Measurements from ENCODE around the gene CAPN7.

CAPN7 gene

DNA sequence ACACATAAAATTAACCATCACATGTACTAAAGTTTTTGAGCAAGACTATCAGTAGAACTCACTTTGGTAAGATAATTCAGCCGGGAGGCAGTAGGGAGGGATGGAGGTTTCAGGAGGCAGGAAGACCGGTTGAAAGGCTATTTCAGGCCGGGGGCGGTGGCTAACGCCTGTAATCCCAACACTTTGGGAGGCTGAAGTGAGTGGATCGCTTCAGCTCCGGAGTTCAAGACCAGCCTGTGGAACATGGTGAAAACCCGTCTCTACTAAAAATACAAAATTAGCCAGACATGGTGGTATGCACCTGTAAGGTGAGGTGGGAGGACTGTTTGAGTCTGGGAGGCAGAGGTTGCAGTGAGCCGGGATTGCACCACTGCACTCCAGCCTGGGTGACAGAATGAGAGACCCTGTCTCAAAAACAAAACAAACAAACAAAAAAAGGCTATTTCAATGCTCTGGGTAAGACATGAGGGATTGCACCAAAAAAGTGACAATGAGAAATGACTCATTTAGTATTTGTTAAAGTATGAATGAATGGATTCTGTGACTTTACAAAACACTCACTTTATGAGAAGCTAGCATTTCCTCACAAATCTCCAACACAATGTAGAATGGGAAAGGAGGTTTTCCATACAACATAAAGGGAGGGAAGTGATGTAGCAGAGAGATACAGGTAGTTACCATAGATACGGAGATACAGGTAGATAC lies 82.4 kb downstream of the CAPN7 start:
- DNase-seq (ENCODE audit: low spot score), result no peak
- H3K4ac ChIP-seq (ENCODE audit: low read length), result no peak overlapping the region
- H3K4me2 ChIP-seq (ENCODE audit: insufficient read depth, low read length, poor library complexity, severe bottlenecking), result no peak overlapping the region
- no peaks in the 10 kb centered on the region for H3K79me1 ChIP-seq (ENCODE audit: low read depth, low read length)
- H2BK12ac ChIP-seq (ENCODE audit: low read length), result no peak overlapping the region
- no peak overlapping the region for H2BK5ac ChIP-seq (ENCODE audit: low read length)
- H2AFZ ChIP-seq (ENCODE audit: low read length), result no peak overlapping the region
- no peak overlapping the region for H2BK15ac ChIP-seq (ENCODE audit: low read length)
- no peak overlapping the region for H2BK120ac ChIP-seq (ENCODE audit: low read depth, low read length)
- H4K8ac ChIP-seq (ENCODE audit: low read depth, low read length), result no peak overlapping the region
- no peak overlapping the region for H3K9ac ChIP-seq (ENCODE audit: low read depth, low read length, poor library complexity)
- H2AK5ac ChIP-seq (ENCODE audit: low read depth, low read length), result no peak overlapping the region
- no CpG with 5 or more reads among the region's 10 CpGs for WGBS, 2 donors (ENCODE audit: extremely low coverage in 2 of 2, insufficient read length in 2 of 2, insufficient replicate concordance in 1 of 2)
- H3K9me3 ChIP-seq (replicated peaks in 1 of 2; ENCODE audit: control insufficient read depth in 2 of 2, insufficient read depth in 1 of 2, low read depth in 1 of 2, low read length in 2 of 2), result no peaks in the 10 kb centered on the region
- H4K91ac ChIP-seq (ENCODE audit: low read depth, low read length, poor library complexity), result no peak overlapping the region
- H3K4me3 ChIP-seq (ENCODE audit: low read length in 2 of 2), result no peak overlapping the region
- H3K18ac ChIP-seq (ENCODE audit: low read length), result no peak overlapping the region
- H3K14ac ChIP-seq (ENCODE audit: low read length), result no peak overlapping the region
- H3K36me3 ChIP-seq (replicated peaks in 1 of 2; ENCODE audit: control insufficient read depth in 2 of 2, insufficient read depth in 2 of 2, low read length in 2 of 2), result no peaks in the 10 kb centered on the region
- H3K23ac ChIP-seq (ENCODE audit: low read depth, low read length, poor library complexity), result no peak overlapping the region
- no peak overlapping the region for H3K27ac ChIP-seq (replicated peaks; ENCODE audit: low read length)
- H3K27me3 ChIP-seq (ENCODE audit: control insufficient read depth in 3 of 3, insufficient read depth in 3 of 3, low read depth in 1 of 3, low read length in 3 of 3), result no peaks in the 10 kb centered on the region
- H3K4me1 ChIP-seq (ENCODE audit: control insufficient read depth in 2 of 2, insufficient read depth in 1 of 2, low read depth in 1 of 2, low read length in 2 of 2), result peaks cover 0 to 3% of the 10 kb centered on the region in 2 donors

DNA sequence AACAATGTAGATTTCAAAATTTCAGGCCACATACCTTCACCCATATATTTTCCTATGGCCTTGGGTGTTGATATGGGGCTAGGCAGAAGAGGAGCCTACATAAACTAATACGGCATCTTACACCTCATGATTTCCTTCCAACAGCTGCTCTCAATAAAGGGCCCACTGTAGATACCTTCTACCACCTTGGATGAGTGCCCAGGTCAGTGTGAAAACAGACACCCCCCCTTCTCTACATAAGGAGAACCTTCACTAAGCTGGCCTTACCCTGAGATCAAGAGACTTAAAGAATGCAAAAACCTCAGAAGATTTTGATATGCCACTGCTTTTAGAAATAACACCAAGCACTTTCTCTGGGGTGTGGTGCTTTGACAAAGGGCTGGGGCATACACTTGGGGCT lies 83.6 kb downstream of the CAPN7 start:
- Histone ChIP-seq H2BK15ac (ENCODE audit: low read length) (no peak overlapping the region), H3K4ac (ENCODE audit: low read length) (no peak overlapping the region), H3K4me3 (ENCODE audit: low read length in 2 of 2) (no peak overlapping the region), H3K36me3 (replicated peaks in 1 of 2; ENCODE audit: control insufficient read depth in 2 of 2, insufficient read depth in 2 of 2, low read length in 2 of 2) (no peaks in the 10 kb centered on the region), H3K23ac (ENCODE audit: low read depth, low read length, poor library complexity) (no peak overlapping the region), H3K27ac (replicated peaks; ENCODE audit: low read length) (no peak overlapping the region), H3K9me3 (replicated peaks in 1 of 2; ENCODE audit: control insufficient read depth in 2 of 2, insufficient read depth in 1 of 2, low read depth in 1 of 2, low read length in 2 of 2) (no peaks in the 10 kb centered on the region), H3K27me3 (ENCODE audit: control insufficient read depth in 3 of 3, insufficient read depth in 3 of 3, low read depth in 1 of 3, low read length in 3 of 3) (no peaks in the 10 kb centered on the region), H2AK5ac (ENCODE audit: low read depth, low read length) (no peak overlapping the region), H3K4me2 (ENCODE audit: insufficient read depth, low read length, poor library complexity, severe bottlenecking) (no peak overlapping the region), H3K79me1 (ENCODE audit: low read depth, low read length) (no peaks in the 10 kb centered on the region), H4K91ac (ENCODE audit: low read depth, low read length, poor library complexity) (no peak overlapping the region), H2BK5ac (ENCODE audit: low read length) (no peak overlapping the region), H3K14ac (ENCODE audit: low read length) (no peak overlapping the region), H2BK12ac (ENCODE audit: low read length) (no peak overlapping the region), H2AFZ (ENCODE audit: low read length) (no peak overlapping the region), H3K4me1 (ENCODE audit: control insufficient read depth in 2 of 2, insufficient read depth in 1 of 2, low read depth in 1 of 2, low read length in 2 of 2) (peaks cover 0 to under 1% of the 10 kb centered on the region in 2 donors), H4K8ac (ENCODE audit: low read depth, low read length) (no peak overlapping the region), H3K18ac (ENCODE audit: low read length) (no peak overlapping the region), H3K9ac (ENCODE audit: low read depth, low read length, poor library complexity) (no peak overlapping the region), H2BK120ac (ENCODE audit: low read depth, low read length) (no peak overlapping the region)
- DNase-seq (ENCODE audit: low spot score), result no peak
- WGBS, 2 donors (ENCODE audit: extremely low coverage in 2 of 2, insufficient read length in 2 of 2, insufficient replicate concordance in 1 of 2), result no CpG with 5 or more reads among the region's 1 CpG

DNA sequence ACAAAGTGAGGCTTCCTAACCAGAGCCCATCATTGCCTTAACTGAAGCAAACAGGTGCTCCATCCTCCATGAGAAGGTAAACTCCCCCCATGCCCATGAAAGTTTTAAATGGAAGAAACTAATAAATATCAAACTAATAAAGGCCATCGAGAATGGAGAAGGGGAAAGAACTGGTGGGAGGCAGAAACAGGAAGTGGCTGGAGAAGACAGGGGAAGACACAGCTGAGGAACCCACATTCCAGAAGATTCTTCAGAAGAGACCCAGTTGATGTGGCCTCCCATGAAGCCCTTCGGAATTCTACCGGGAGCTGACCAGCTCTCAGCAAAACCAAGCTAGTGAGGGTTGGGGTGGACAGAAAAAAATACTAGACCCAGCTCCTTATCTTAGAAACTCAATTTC lies 84.7 kb downstream of the CAPN7 start:
- Histone ChIP-seq H3K9me3 (replicated peaks in 1 of 2; ENCODE audit: control insufficient read depth in 2 of 2, insufficient read depth in 1 of 2, low read depth in 1 of 2, low read length in 2 of 2) (no peaks in the 10 kb centered on the region), H2AK5ac (ENCODE audit: low read depth, low read length) (no peak overlapping the region), H3K18ac (ENCODE audit: low read length) (no peak overlapping the region), H4K91ac (ENCODE audit: low read depth, low read length, poor library complexity) (no peak overlapping the region), H3K79me1 (ENCODE audit: low read depth, low read length) (no peaks in the 10 kb centered on the region), H3K14ac (ENCODE audit: low read length) (no peak overlapping the region), H2BK5ac (ENCODE audit: low read length) (no peak overlapping the region), H2AFZ (ENCODE audit: low read length) (no peak overlapping the region), H3K4me1 (ENCODE audit: control insufficient read depth in 2 of 2, insufficient read depth in 1 of 2, low read depth in 1 of 2, low read length in 2 of 2) (no peaks in the 10 kb centered on the region), H2BK120ac (ENCODE audit: low read depth, low read length) (no peak overlapping the region), H2BK15ac (ENCODE audit: low read length) (no peak overlapping the region), H3K4me2 (ENCODE audit: insufficient read depth, low read length, poor library complexity, severe bottlenecking) (no peak overlapping the region), H3K36me3 (replicated peaks in 1 of 2; ENCODE audit: control insufficient read depth in 2 of 2, insufficient read depth in 2 of 2, low read length in 2 of 2) (no peaks in the 10 kb centered on the region), H2BK12ac (ENCODE audit: low read length) (no peak overlapping the region), H3K27me3 (ENCODE audit: control insufficient read depth in 3 of 3, insufficient read depth in 3 of 3, low read depth in 1 of 3, low read length in 3 of 3) (no peaks in the 10 kb centered on the region), H3K23ac (ENCODE audit: low read depth, low read length, poor library complexity) (no peak overlapping the region), H3K9ac (ENCODE audit: low read depth, low read length, poor library complexity) (no peak overlapping the region), H3K27ac (replicated peaks; ENCODE audit: low read length) (no peak overlapping the region), H4K8ac (ENCODE audit: low read depth, low read length) (no peak overlapping the region), H3K4ac (ENCODE audit: low read length) (no peak overlapping the region), H3K4me3 (ENCODE audit: low read length in 2 of 2) (no peak overlapping the region)
- WGBS, 2 donors (ENCODE audit: extremely low coverage in 2 of 2, insufficient read length in 2 of 2, insufficient replicate concordance in 1 of 2), result no CpG with 5 or more reads among the region's 3 CpGs
- no peak for DNase-seq (ENCODE audit: low spot score)

DNA sequence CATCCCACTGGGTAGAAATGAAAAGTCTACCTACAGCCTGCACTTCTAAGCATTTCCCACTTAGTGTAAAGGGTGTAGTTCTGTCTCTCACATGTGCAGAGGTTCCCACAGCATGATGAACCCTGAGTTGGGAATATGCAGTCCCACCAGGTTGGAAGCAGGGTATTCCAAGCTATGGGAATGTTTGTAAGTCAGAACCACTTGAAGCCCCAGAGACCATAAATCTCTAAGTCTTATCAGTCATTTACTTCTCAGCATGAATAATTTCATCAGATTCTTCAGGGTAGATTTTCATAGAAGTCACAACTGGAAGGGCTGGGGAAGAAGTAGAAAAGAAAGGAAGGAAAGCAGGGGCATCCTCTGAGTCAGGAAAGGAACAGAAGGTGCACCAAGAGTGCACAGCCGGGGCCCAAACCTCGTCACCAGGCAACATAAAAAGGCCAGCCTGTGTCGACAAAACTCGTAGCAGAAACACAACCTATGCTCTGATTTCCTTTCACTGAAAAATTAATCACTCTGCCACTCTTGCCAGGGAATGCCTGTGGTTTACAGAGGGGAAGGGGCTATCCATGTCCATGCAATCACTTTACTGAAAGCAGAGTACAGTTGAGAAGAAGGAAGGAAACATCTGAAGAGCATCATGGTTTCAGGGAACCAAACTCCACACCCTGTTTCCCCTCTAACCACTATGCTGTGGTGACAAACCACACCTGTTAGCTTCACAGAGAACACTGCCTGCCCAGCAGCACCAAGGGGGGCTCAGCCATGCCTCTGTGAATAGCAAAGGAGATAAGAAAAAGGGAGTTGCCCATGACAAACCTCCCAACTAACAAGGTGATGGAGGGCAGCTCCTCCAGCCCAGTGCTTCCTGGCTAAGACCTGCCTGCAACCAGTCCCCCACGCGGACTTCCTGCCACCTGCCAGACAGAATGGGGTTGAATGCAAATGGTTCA lies 85.8 kb downstream of the CAPN7 start:
- Histone ChIP-seq H3K4ac (ENCODE audit: low read length) (no peak overlapping the region), H2BK120ac (ENCODE audit: low read depth, low read length) (no peak overlapping the region), H2BK5ac (ENCODE audit: low read length) (no peak overlapping the region), H3K9me3 (replicated peaks in 1 of 2; ENCODE audit: control insufficient read depth in 2 of 2, insufficient read depth in 1 of 2, low read depth in 1 of 2, low read length in 2 of 2) (no peaks in the 10 kb centered on the region), H3K4me2 (ENCODE audit: insufficient read depth, low read length, poor library complexity, severe bottlenecking) (no peak overlapping the region), H3K18ac (ENCODE audit: low read length) (no peak overlapping the region), H3K4me3 (ENCODE audit: low read length in 2 of 2) (no peak overlapping the region), H2AK5ac (ENCODE audit: low read depth, low read length) (no peak overlapping the region), H3K79me1 (ENCODE audit: low read depth, low read length) (no peaks in the 10 kb centered on the region), H3K9ac (ENCODE audit: low read depth, low read length, poor library complexity) (no peak overlapping the region), H3K27ac (replicated peaks; ENCODE audit: low read length) (no peak overlapping the region), H3K27me3 (ENCODE audit: control insufficient read depth in 3 of 3, insufficient read depth in 3 of 3, low read depth in 1 of 3, low read length in 3 of 3) (no peaks in the 10 kb centered on the region), H2BK12ac (ENCODE audit: low read length) (no peak overlapping the region), H2AFZ (ENCODE audit: low read length) (no peak overlapping the region), H4K8ac (ENCODE audit: low read depth, low read length) (no peak overlapping the region), H3K23ac (ENCODE audit: low read depth, low read length, poor library complexity) (no peak overlapping the region), H3K4me1 (ENCODE audit: control insufficient read depth in 2 of 2, insufficient read depth in 1 of 2, low read depth in 1 of 2, low read length in 2 of 2) (no peaks in the 10 kb centered on the region), H3K14ac (ENCODE audit: low read length) (no peak overlapping the region), H2BK15ac (ENCODE audit: low read length) (no peak overlapping the region), H4K91ac (ENCODE audit: low read depth, low read length, poor library complexity) (no peak overlapping the region), H3K36me3 (replicated peaks in 1 of 2; ENCODE audit: control insufficient read depth in 2 of 2, insufficient read depth in 2 of 2, low read length in 2 of 2) (no peaks in the 10 kb centered on the region)
- DNase-seq (ENCODE audit: low spot score), result no peak
- no CpG with 5 or more reads among the region's 6 CpGs for WGBS, 2 donors (ENCODE audit: extremely low coverage in 2 of 2, insufficient read length in 2 of 2, insufficient replicate concordance in 1 of 2)

Data from neuronal stem cell (in vitro differentiated cells).